ENCODE data around the gene TBR1. TPM values are rescaled to one million over a fixed set of nuclear protein-coding genes. Genes with fewer than 3 reads are reported as not detected.

Gene TBR1
- total and polyA plus RNA-seq, 12 donors: 0.04 to 0.64 TPM; not detected in 10

GRCh38 chr2:161391737-161392506 is 24.2 kb upstream of the TBR1 start:
- TF ChIP-seq POLR2A (IDR thresholded peaks at IDR 0.05) (no peak), CTCF (IDR thresholded peaks at IDR 0.05) (no peak)
- intact Hi-C loops (cut with DNase I): no loop called here
- Histone ChIP-seq H3K4me1 (replicated peaks in 1 of 2) (peaks cover 0 to 4% of the 10 kb centered on the region in 2 donors), H3K36me3 (replicated peaks in 1 of 2) (peaks cover 0 to 14% of the 10 kb centered on the region in 2 donors), H3K9me3 (replicated peaks in 1 of 3) (no peaks in the 10 kb centered on the region), H3K27ac (no peak overlapping the region), H3K27me3 (no peaks in the 10 kb centered on the region), H3K4me3 (no peak overlapping the region)
- 86 to 93% (median 88%) methylated on average over 4 of the region's 4 CpGs for WGBS, 4 donors
- no peak for DNase-seq

GRCh38 chr2:161400076-161400475 is 16.0 kb upstream of the TBR1 start:
- TF ChIP-seq POLR2A (IDR thresholded peaks at IDR 0.05) (no peak), CTCF (IDR thresholded peaks at IDR 0.05) (no peak)
- intact Hi-C loops (cut with DNase I): no loop called here
- 99 to 100% (median 100%) methylated on average over 2 of the region's 2 CpGs for WGBS, 4 donors
- Histone ChIP-seq H3K4me1 (replicated peaks in 1 of 2) (no peaks in the 10 kb centered on the region), H3K9me3 (replicated peaks in 1 of 3) (no peaks in the 10 kb centered on the region), H3K36me3 (replicated peaks in 1 of 2) (peaks cover 0 to 13% of the 10 kb centered on the region in 2 donors), H3K27me3 (no peaks in the 10 kb centered on the region), H3K4me3 (no peak overlapping the region), H3K27ac (no peak overlapping the region)
- DNase-seq: no peak

GRCh38 chr2:161402297-161402696 is 13.8 kb upstream of the TBR1 start:
- TF ChIP-seq CTCF (IDR thresholded peaks at IDR 0.05) (no peak), POLR2A (IDR thresholded peaks at IDR 0.05) (no peak)
- Histone ChIP-seq H3K9me3 (replicated peaks in 1 of 3) (no peaks in the 10 kb centered on the region), H3K36me3 (replicated peaks in 1 of 2) (no peaks in the 10 kb centered on the region), H3K27me3 (no peaks in the 10 kb centered on the region), H3K27ac (no peak overlapping the region), H3K4me3 (no peak overlapping the region), H3K4me1 (replicated peaks in 1 of 2) (no peaks in the 10 kb centered on the region)
- intact Hi-C loops (cut with DNase I): no loop called here
- no peak for DNase-seq
- WGBS, 4 donors: 87 to 99% (median 93%) methylated on average over 4 of the region's 4 CpGs

GRCh38 chr2:161406316-161406715 is 9.8 kb upstream of the TBR1 start:
- Histone ChIP-seq H3K27ac (no peak overlapping the region), H3K4me3 (no peak overlapping the region), H3K27me3 (no peaks in the 10 kb centered on the region), H3K9me3 (replicated peaks in 1 of 3) (no peaks in the 10 kb centered on the region), H3K36me3 (replicated peaks in 1 of 2) (no peaks in the 10 kb centered on the region), H3K4me1 (replicated peaks in 1 of 2) (no peaks in the 10 kb centered on the region)
- 88 to 91% (median 90%) methylated on average over 5 of the region's 5 CpGs for WGBS, 4 donors
- intact Hi-C loops (cut with DNase I): no loop called here
- no peak for DNase-seq
- TF ChIP-seq CTCF (IDR thresholded peaks at IDR 0.05): no peak
- TF ChIP-seq POLR2A (IDR thresholded peaks at IDR 0.05): no peak

All from adrenal gland (tissue), 12 donors.